HG03432 (cell line): ENCODE measurements around the gene ACTBL2.
A peak's percentile ranks its signal among the peaks of the same experiment; 100 is the strongest.
"Not testable (repeated sequence)": the region's sequence is repeated elsewhere in the genome, so short reads cannot be mapped to it uniquely, and the experiment has no call there.

Experiments
- ATAC-seq: cut with Tn5 transposase; IDR thresholded peaks from one replicate; pipeline ENCODE4 v1.9.1; 2021; ENCODE audit warnings: mild to moderate bottlenecking, moderate library complexity; ENCODE audit not compliant: unreplicated experiment

ACTBL2 gene

GRCh38 chr5:57482671-57483106 lies at the start of gene ACTBL2:
Gene ACTBL2 (minus strand): TSS chr5:57482811. CDS start chr5:57482707, 104 bp downstream.
- ATAC-seq = no peak

- ATAC-seq = no peak
Observed at GRCh38 chr5:57531333-57531732, 48.7 kb upstream of the ACTBL2 start.

GRCh38 chr5:57529864-57530263 lies 47.3 kb upstream of the ACTBL2 start:
- peak; percentile 81 for ATAC-seq

GRCh38 chr5:57527870-57528269 lies 45.3 kb upstream of the ACTBL2 start:
- ATAC-seq = no peak

- peak; percentile 60 for ATAC-seq
Observed at GRCh38 chr5:57524348-57525060, 41.9 kb upstream of the ACTBL2 start.

- ATAC-seq = not testable (repeated sequence)
Observed at GRCh38 chr5:57522477-57522876, 39.9 kb upstream of the ACTBL2 start.

GRCh38 chr5:57518415-57518814 lies 35.8 kb upstream of the ACTBL2 start:
- not testable (repeated sequence) for ATAC-seq

- ATAC-seq = no peak
Observed at GRCh38 chr5:57517250-57517649, 34.6 kb upstream of the ACTBL2 start.

GRCh38 chr5:57513785-57514184 lies 31.2 kb upstream of the ACTBL2 start:
- peak; percentile 84 for ATAC-seq

GRCh38 chr5:57511321-57511720 lies 28.7 kb upstream of the ACTBL2 start:
- ATAC-seq = no peak

- no peak for ATAC-seq
Observed at GRCh38 chr5:57509501-57510260, 27.1 kb upstream of the ACTBL2 start.

GRCh38 chr5:57508211-57508610 lies 25.6 kb upstream of the ACTBL2 start:
- ATAC-seq = no peak

GRCh38 chr5:57505272-57506200 lies 22.9 kb upstream of the ACTBL2 start:
- ATAC-seq = no peak

- no peak for ATAC-seq
Observed at GRCh38 chr5:57504357-57504756, 21.7 kb upstream of the ACTBL2 start.

GRCh38 chr5:57503433-57503832 lies 20.8 kb upstream of the ACTBL2 start:
- no peak for ATAC-seq

- ATAC-seq = no peak
Observed at GRCh38 chr5:57501414-57502201, 19.0 kb upstream of the ACTBL2 start.

- peak; percentile 86 for ATAC-seq
Observed at GRCh38 chr5:57499262-57500050, 16.8 kb upstream of the ACTBL2 start.

GRCh38 chr5:57497733-57498132 lies 15.1 kb upstream of the ACTBL2 start:
- ATAC-seq = no peak

GRCh38 chr5:57495285-57496086 lies 12.9 kb upstream of the ACTBL2 start:
- no peak for ATAC-seq
